ENCODE measurements around the gene MAEA. TPM values are rescaled to one million over a fixed set of nuclear protein-coding genes. Genes with fewer than 3 reads are reported as not detected.
"Not testable (repeated sequence)": the region's sequence is repeated elsewhere in the genome, so short reads cannot be mapped to it uniquely, and the experiment has no call there.

Gene MAEA
- total RNA-seq, 5 donors from 2014 or later (not counting 1 experiment from before 2014, with no cell fraction given) = 62.3 to 114 (median 87.2) TPM

DNA sequence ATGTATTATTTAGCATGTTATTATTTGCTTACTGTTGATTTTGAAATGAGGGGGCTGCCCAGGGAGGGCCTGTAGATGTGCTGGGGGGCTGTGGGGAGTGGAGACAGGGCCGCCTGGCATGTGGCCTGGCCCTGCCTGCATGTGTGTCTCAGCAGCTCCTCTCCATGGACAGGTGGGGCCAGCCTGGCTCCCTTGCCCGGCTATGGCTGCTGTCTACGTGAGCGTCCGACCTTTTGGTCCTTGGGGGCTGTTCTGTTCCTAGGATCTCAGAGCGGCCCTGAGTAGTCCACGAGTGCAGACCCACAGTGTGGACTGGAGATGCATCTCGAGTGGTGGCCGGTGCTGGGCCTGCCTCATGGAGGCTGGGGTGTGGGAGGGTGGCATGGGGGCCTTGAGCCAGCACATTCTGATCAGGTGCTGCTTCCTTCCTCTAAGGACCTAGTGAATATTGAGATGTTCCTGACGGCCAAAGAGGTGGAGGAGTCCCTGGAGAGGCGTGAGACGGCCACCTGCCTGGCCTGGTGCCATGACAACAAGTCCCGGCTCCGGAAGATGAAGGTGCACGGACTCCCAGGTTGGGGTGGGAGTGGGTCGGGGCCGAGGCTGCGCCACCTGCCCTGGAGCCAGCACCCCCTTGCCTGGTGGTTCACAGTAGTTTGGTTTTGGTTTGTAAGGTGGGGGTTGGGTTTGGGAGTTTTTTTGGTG, 32.4 kb downstream of the MAEA start:
- no peaks in the 10 kb centered on the region for H3K27me3 Mint-ChIP-seq
- Histone ChIP-seq H3K27ac (ENCODE audit: low read length) (no peak overlapping the region), H3K4me1 (ENCODE audit: control insufficient read depth in 1 of 2, extremely low read depth in 1 of 2, insufficient read depth in 2 of 2, low read length in 2 of 2) (peaks cover 0 to 7% of the 10 kb centered on the region in 2 experiments), H3K27me3 (replicated peaks in 1 of 2; ENCODE audit: control insufficient read depth in 2 of 2, extremely low read depth in 1 of 2, insufficient read depth in 2 of 2, low read length in 1 of 2) (no peaks in the 10 kb centered on the region), H3K36me3 (ENCODE audit: control insufficient read depth in 2 of 2, extremely low read depth in 1 of 2, insufficient read depth in 1 of 2, low read length in 1 of 2) (peaks cover 20 to 59% of the 10 kb centered on the region in 2 donors), H3K9me3 (no peaks in the 10 kb centered on the region), H3K4me3 (ENCODE audit: control insufficient read depth in 1 of 2, extremely low read depth in 1 of 2, low read length in 1 of 2) (no peak overlapping the region)
- ATAC-seq (replicated peaks in 1 of 4) (no peak), DNase-seq (no peak)
- no peak overlapping the region for H3K27ac Mint-ChIP-seq
- no peak overlapping the region for H3K4me3 Mint-ChIP-seq
- H3K4me1 Mint-ChIP-seq = peaks cover 6 to 10% (median 9%) of the 10 kb centered on the region in 3 donors
- peaks cover 27% of the 10 kb centered on the region for H3K36me3 Mint-ChIP-seq
- ChIA-PET CTCF (no interaction called here), POLR2A (no interaction called here)
- no peaks in the 10 kb centered on the region for H3K9me3 Mint-ChIP-seq
- 93% methylated on average over 14 of the region's 18 CpGs for WGBS (ENCODE audit: insufficient coverage)

DNA sequence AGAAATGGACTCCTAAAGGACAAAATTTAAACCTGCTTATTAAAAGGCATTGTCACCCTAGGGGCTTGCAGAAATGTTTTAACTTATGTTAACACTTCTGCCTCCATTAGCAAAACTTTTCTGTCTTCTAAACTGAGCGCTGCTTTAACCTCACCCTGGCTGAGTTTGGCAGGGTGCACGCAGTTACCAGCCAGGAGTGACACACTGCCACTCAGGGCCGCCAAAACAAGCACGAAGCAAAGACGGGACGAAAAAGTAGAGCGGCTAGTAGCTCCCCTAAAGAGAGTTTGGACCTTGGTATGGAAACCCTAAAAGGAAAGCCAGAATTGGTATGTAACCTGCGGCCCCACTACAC, 33.6 kb downstream of the MAEA start:
- ATAC-seq (replicated peaks in 1 of 4) = no peak
- no peaks in the 10 kb centered on the region for H3K27me3 ChIP-seq (replicated peaks in 1 of 2; ENCODE audit: control insufficient read depth in 2 of 2, extremely low read depth in 1 of 2, insufficient read depth in 2 of 2, low read length in 1 of 2)
- no peak overlapping the region for H3K4me3 Mint-ChIP-seq
- H3K4me1 ChIP-seq (ENCODE audit: control insufficient read depth in 1 of 2, extremely low read depth in 1 of 2, insufficient read depth in 2 of 2, low read length in 2 of 2) = peaks cover 0 to 13% of the 10 kb centered on the region in 2 experiments
- CTCF ChIA-PET = no interaction called here
- H3K4me3 ChIP-seq (ENCODE audit: control insufficient read depth in 1 of 2, extremely low read depth in 1 of 2, low read length in 1 of 2) = no peak overlapping the region
- DNase-seq = no peak
- POLR2A ChIA-PET = no interaction called here
- no peaks in the 10 kb centered on the region for H3K9me3 Mint-ChIP-seq
- H3K36me3 Mint-ChIP-seq = peaks cover 24% of the 10 kb centered on the region
- no peak overlapping the region for H3K27ac ChIP-seq (ENCODE audit: low read length)
- no peaks in the 10 kb centered on the region for H3K27me3 Mint-ChIP-seq
- peaks cover 17 to 59% of the 10 kb centered on the region in 2 donors for H3K36me3 ChIP-seq (ENCODE audit: control insufficient read depth in 2 of 2, extremely low read depth in 1 of 2, insufficient read depth in 1 of 2, low read length in 1 of 2)
- peaks cover under 1 to 7% (median 3%) of the 10 kb centered on the region in 3 donors for H3K4me1 Mint-ChIP-seq
- WGBS (ENCODE audit: insufficient coverage) = 98% methylated on average over 7 of the region's 8 CpGs
- H3K27ac Mint-ChIP-seq = no peak overlapping the region
- H3K9me3 ChIP-seq = no peaks in the 10 kb centered on the region

DNA sequence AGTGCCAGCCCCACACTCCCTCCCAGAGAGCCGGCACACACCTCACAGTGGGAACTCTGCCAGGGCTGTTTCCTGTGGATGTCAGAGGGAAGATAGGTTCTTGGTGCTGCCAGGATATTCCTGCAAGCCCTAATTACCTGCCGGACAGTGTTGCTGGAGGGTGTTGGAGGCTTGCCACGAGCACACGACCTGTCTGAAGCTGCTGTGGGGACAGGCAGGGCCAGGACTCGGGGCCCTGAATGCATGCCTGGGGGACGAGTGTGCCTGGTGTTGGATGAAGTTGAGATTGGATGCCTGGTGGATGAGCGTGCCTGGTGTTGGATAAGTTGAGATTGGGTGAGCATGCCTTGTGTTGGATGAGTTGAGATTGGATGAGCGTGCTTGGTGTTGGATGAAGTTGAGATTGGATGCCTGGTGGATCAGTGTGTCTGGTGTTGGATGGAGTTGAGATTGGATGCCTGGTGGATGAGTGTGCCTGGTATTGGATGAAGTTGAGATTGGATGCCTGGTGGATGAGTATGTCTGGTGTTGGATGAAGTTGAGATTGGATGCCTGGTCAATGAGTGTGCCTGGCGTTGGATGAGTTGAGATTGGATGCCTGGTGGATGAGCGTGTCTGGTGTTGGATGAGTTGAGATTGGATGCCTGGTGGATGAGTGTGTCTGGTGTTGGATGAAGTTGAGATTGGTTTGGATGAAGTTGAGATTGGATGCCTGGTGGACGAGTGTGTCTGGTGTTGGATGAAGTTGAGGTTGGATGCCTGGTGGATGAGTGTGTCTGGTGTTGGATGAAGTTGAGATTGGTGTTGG, 34.1 kb downstream of the MAEA start:
- ChIA-PET POLR2A (no interaction called here), CTCF (no interaction called here)
- no peak for DNase-seq
- Histone ChIP-seq H3K27ac (ENCODE audit: low read length) (no peak overlapping the region), H3K27me3 (replicated peaks in 1 of 2; ENCODE audit: control insufficient read depth in 2 of 2, extremely low read depth in 1 of 2, insufficient read depth in 2 of 2, low read length in 1 of 2) (no peaks in the 10 kb centered on the region), H3K4me1 (ENCODE audit: control insufficient read depth in 1 of 2, extremely low read depth in 1 of 2, insufficient read depth in 2 of 2, low read length in 2 of 2) (peaks cover 2 to 19% of the 10 kb centered on the region in 2 experiments), H3K4me3 (ENCODE audit: control insufficient read depth in 1 of 2, extremely low read depth in 1 of 2, low read length in 1 of 2) (no peak overlapping the region), H3K36me3 (ENCODE audit: control insufficient read depth in 2 of 2, extremely low read depth in 1 of 2, insufficient read depth in 1 of 2, low read length in 1 of 2) (peaks cover 17 to 59% of the 10 kb centered on the region in 2 donors), H3K9me3 (no peaks in the 10 kb centered on the region)
- no peak for ATAC-seq (replicated peaks in 1 of 4)
- 99% methylated on average over 10 of the region's 11 CpGs for WGBS (ENCODE audit: insufficient coverage)
- H3K4me3 Mint-ChIP-seq = no peak overlapping the region
- H3K9me3 Mint-ChIP-seq = no peaks in the 10 kb centered on the region
- no peaks in the 10 kb centered on the region for H3K27me3 Mint-ChIP-seq
- H3K27ac Mint-ChIP-seq = no peak overlapping the region
- peaks cover 20% of the 10 kb centered on the region for H3K36me3 Mint-ChIP-seq
- H3K4me1 Mint-ChIP-seq = peaks cover 0 to 5% (median 2%) of the 10 kb centered on the region in 3 donors

DNA sequence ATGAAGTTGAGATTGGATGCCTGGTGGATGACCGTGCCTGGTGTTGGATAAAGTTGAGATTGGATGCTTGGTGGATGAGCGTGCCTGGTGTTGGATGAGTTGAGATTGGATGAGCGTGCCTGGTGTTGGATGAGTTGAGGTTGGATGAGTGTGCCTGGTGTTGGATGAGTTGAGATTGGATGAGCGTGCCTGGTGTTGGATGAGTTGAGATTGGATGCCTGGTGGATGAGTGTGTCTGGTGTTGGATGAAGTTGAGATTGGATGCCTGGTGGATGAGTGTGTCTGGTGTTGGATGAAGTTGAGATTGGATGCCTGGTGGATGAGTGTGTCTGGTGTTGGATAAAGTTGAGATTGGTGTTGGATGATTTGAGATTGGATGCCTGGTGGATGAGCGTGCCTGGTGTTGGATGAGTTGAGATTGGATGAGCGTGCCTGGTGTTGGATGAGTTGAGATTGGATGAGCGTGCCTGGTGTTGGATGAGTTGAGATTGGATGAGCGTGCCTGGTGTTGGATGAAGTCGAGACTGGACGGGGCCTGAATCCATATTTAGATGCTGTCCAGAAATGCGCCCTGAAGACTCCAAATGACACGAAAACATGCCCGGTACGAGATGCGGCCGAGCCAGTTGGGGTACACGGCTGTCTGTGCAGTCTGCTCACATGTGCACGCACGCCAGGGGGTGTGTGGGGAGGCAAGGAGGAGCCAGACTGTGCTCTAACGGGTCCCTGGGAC, 34.9 kb downstream of the MAEA start:
- H3K27ac Mint-ChIP-seq; CTCF ChIA-PET; H3K27ac ChIP-seq (ENCODE audit: low read length); H3K9me3 Mint-ChIP-seq; ATAC-seq (replicated peaks in 1 of 4); H3K9me3 ChIP-seq; H3K4me3 ChIP-seq (ENCODE audit: control insufficient read depth in 1 of 2, extremely low read depth in 1 of 2, low read length in 1 of 2); H3K27me3 ChIP-seq (replicated peaks in 1 of 2; ENCODE audit: control insufficient read depth in 2 of 2, extremely low read depth in 1 of 2, insufficient read depth in 2 of 2, low read length in 1 of 2); DNase-seq; H3K4me3 Mint-ChIP-seq; H3K27me3 Mint-ChIP-seq: not testable (repeated sequence)
- POLR2A ChIA-PET = interaction anchor here in 1 of 2 donors (0.5 kb wide), 1 partner anchor 12 kb away, joined by 6 read pairs; no protein-coding TSS in a partner anchor
- WGBS (ENCODE audit: insufficient coverage) = 98% methylated on average over 19 of the region's 20 CpGs
- Histone ChIP-seq H3K4me1 (ENCODE audit: control insufficient read depth in 1 of 2, extremely low read depth in 1 of 2, insufficient read depth in 2 of 2, low read length in 2 of 2) (peaks cover 9 to 26% of the 10 kb centered on the region in 2 experiments), H3K36me3 (ENCODE audit: control insufficient read depth in 2 of 2, extremely low read depth in 1 of 2, insufficient read depth in 1 of 2, low read length in 1 of 2) (peaks cover 17 to 61% of the 10 kb centered on the region in 2 donors)
- peaks cover 22% of the 10 kb centered on the region for H3K36me3 Mint-ChIP-seq
- H3K4me1 Mint-ChIP-seq = peaks cover 7 to 12% (median 10%) of the 10 kb centered on the region in 3 donors

DNA sequence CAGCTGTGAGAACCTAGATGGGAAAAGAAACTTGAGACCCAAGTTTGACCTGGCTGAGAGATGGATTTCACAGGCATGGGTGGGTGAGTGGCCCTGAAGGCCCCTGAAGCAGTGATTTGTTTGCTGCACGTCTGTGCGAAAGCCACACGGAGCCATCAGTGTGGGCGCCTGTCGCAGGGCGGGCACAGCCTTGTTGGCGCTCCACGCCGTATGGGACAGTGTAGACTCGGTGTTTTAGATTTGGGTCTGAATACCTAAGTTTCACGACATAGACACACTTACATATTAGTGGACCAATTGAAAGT, 35.4 kb downstream of the MAEA start:
- Mint-ChIP-seq H3K4me1 (peaks cover 9 to 15% (median 13%) of the 10 kb centered on the region in 3 donors), H3K4me3 (no peak overlapping the region), H3K9me3 (no peaks in the 10 kb centered on the region), H3K36me3 (peaks cover 19% of the 10 kb centered on the region), H3K27ac (no peak overlapping the region), H3K27me3 (no peaks in the 10 kb centered on the region)
- H3K36me3 ChIP-seq (ENCODE audit: control insufficient read depth in 2 of 2, extremely low read depth in 1 of 2, insufficient read depth in 1 of 2, low read length in 1 of 2) = peaks cover 17 to 60% of the 10 kb centered on the region in 2 donors
- peaks cover 12 to 32% of the 10 kb centered on the region in 2 experiments for H3K4me1 ChIP-seq (ENCODE audit: control insufficient read depth in 1 of 2, extremely low read depth in 1 of 2, insufficient read depth in 2 of 2, low read length in 2 of 2)
- DNase-seq (no peak), ATAC-seq (replicated peaks in 1 of 4) (no peak)
- H3K27me3 ChIP-seq (replicated peaks in 1 of 2; ENCODE audit: control insufficient read depth in 2 of 2, extremely low read depth in 1 of 2, insufficient read depth in 2 of 2, low read length in 1 of 2) = no peaks in the 10 kb centered on the region
- 90% methylated on average over 3 of the region's 11 CpGs for WGBS (ENCODE audit: insufficient coverage)
- no peak overlapping the region for H3K27ac ChIP-seq (ENCODE audit: low read length)
- no peak overlapping the region for H3K4me3 ChIP-seq (ENCODE audit: control insufficient read depth in 1 of 2, extremely low read depth in 1 of 2, low read length in 1 of 2)
- no peaks in the 10 kb centered on the region for H3K9me3 ChIP-seq
- ChIA-PET POLR2A (interaction anchor here in 1 of 2 donors (0.5 kb wide), 1 partner anchor 13 kb away, joined by 6 read pairs; no protein-coding TSS in a partner anchor), CTCF (no interaction called here)

Data from T-cell (primary cell).